NB4 (cell line): ENCODE results near the gene TRIP13.

Experiments
- CTCF ChIP-seq: IDR thresholded peaks from one replicate; pipeline ENCODE4 v1.5.1; 2012; ENCODE audit warnings: low read depth, low read length
- MAX ChIP-seq: IDR thresholded peaks from 2 replicates; pipeline ENCODE4 v1.6.1; 2011; ENCODE audit warnings: low read depth, low read length
- POLR2A ChIP-seq: IDR thresholded peaks from 2 replicates; pipeline ENCODE4 v1.6.1; 2011; ENCODE audit warnings: mild to moderate bottlenecking; ENCODE audit not compliant: insufficient read length; ENCODE audit errors: extremely low read depth

- TF ChIP-seq CTCF (no peak), POLR2A (no peak), MAX (no peak)
Measured at GRCh38 chr5:862367-863243, 30.1 kb upstream of the TRIP13 start.
